ENCODE measurements around the gene STRC.
"Not testable (repeated sequence)": the region's sequence is repeated elsewhere in the genome, so short reads cannot be mapped to it uniquely, and the experiment has no call there.

Gene STRC

DNA sequence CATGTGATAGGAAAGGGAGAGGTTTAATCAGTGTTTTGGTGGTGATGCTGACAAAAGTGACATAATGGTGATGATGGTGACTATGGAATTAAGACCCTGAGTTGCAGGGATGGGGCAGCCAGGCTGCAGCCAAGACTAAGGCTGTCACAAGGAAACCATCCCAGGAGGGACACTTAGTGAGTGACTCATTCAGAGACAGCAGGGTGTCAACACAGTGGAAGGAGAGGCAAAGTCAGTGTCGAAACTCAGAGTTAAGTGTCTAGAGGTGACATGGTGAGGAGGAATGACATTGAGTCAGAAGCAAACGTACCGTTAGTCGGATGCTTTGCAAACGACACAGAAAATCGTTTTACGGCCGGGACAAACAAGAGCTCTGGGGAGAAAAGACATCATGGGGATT lies 54.8 kb downstream of the STRC start:
- not testable (repeated sequence) for DNase-seq (ENCODE audit: low spot score)

DNA sequence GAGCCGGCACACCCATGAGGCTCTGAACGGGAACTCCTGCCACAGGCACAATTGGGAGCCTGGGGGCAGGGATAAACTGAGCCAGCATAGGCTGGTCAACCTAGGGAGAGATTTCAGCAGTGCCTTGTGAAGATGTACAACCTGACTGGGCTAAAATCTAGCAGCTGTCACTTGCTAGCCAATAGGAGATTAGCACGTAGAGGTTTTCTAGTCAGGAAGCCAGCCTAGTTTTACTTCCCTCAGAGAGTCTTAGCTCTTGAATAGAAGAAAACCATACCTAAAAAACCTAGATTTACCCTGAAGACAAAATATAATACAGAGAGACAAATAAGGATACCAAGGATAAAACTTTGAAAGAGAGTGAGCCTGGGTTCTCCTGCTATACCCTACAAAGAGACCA lies 55.8 kb downstream of the STRC start:
- DNase-seq (ENCODE audit: low spot score): not testable (repeated sequence)

DNA sequence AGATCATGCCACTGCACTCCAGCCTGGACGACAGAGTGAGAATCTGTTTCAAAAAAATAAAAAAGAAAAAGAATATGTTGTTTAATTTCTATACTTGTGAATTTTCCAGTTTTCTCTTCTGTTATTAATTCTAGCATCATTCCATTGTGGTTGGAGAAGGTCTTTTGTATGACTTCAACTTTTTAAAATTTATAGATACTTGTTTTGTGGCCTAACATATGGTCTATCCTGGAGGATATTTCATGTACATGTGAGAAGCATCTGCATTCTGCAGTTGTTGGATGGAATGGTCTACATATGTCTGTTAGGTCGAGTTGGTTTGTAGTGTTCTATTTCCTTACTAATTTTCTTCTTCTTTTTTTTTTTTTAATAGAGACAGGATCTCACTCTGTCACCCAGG lies 65.6 kb downstream of the STRC start:
- DNase-seq (ENCODE audit: low spot score): no peak

DNA sequence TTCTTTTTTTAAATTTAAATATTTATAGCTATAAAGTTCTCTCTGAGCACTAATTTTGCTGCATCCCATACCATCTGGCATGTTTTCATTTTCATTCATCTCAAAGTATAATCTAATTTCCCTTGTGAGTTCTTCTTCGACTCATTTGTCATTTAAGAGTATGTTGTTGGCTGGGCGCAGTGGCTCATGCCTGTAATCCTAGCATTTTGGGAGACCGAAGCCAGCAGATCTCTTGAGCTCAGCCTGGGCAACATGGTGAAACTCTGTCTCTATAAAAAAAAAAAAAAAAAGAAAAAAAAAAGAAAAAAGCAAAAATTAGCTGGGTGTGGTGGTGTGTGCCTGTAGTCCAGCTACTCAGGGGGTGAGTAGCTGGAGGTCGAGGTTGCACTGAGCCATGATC lies 66.3 kb downstream of the STRC start:
- DNase-seq (ENCODE audit: low spot score): no peak

DNA sequence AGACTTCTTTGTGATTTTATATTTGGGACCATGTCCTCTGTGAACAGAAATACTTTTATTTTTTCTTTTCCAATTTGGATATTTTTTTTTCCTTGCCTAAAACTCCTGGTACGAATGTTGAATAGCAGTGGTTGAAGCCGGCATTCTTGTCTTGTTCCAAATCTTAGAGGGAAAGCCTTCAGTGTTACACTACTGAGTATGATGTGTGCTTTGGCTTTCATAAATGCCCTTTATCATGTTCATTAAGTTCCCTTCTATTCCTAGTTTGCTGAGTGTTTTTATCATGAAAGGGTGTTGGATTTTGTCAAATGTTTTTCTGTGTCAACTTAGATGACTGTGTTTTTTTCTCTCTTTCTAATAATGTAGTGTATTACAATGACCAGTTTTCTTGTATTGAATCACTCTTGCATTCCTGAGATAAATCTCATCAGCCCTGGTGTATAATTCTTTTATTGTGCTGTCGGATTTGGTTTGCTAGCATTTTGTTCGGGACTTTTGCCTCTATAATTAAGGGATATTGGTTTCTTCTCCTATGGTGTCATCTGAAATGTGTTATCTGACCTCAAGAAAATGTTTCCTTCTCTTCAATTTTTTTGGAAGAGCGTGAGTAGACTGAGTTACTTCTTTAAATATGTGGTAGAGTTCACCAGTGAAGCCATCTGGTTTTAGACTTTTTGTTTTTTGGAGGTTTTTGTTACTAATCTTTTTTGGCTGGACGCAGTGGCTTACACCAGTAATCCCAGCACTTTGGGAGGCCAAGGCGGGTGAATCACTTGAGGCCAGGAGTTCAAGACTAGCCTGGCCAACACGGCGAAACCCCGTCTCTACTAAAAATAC lies 67.9 kb downstream of the STRC start:
- DNase-seq (ENCODE audit: low spot score): no peak

Data from RKO (cell line).